Measurements from ENCODE around the gene SH3BP1.

The SH3BP1 gene

GRCh38 chr22:37617431-37617830, 22.0 kb upstream of the SH3BP1 start:
- no peak for DNase-seq

- DNase-seq: no peak
Measured at GRCh38 chr22:37618072-37618656, 21.3 kb upstream of the SH3BP1 start.

- no peak for DNase-seq
Measured at GRCh38 chr22:37618674-37619073, 20.8 kb upstream of the SH3BP1 start.

- DNase-seq: no peak
Measured at GRCh38 chr22:37619991-37620390, 19.5 kb upstream of the SH3BP1 start.

GRCh38 chr22:37621352-37621860, 18.1 kb upstream of the SH3BP1 start:
- no peak for DNase-seq

- no peak for DNase-seq
Measured at GRCh38 chr22:37623075-37624016, 16.1 kb upstream of the SH3BP1 start.

- no peak for DNase-seq
Measured at GRCh38 chr22:37624017-37624365, 15.5 kb upstream of the SH3BP1 start.

GRCh38 chr22:37624876-37625275, 14.6 kb upstream of the SH3BP1 start:
- no peak for DNase-seq

GRCh38 chr22:37625737-37626136, 13.7 kb upstream of the SH3BP1 start:
- no peak for DNase-seq

- DNase-seq: no peak
Measured at GRCh38 chr22:37626144-37626543, 13.3 kb upstream of the SH3BP1 start.

- DNase-seq: no peak
Measured at GRCh38 chr22:37626556-37627075, 12.9 kb upstream of the SH3BP1 start.

GRCh38 chr22:37627121-37627520, 12.3 kb upstream of the SH3BP1 start:
- no peak for DNase-seq

- no peak for DNase-seq
Measured at GRCh38 chr22:37627545-37627944, 11.9 kb upstream of the SH3BP1 start.

GRCh38 chr22:37628830-37629229, 10.6 kb upstream of the SH3BP1 start:
- no peak for DNase-seq

- no peak for DNase-seq
Measured at GRCh38 chr22:37629928-37630327, 9.5 kb upstream of the SH3BP1 start.

GRCh38 chr22:37630839-37631435, 8.5 kb upstream of the SH3BP1 start:
- no peak for DNase-seq

GRCh38 chr22:37631448-37632173, 7.9 kb upstream of the SH3BP1 start:
- no peak for DNase-seq

GRCh38 chr22:37632174-37633088, 7.0 kb upstream of the SH3BP1 start:
- DNase-seq: no peak

GRCh38 chr22:37633089-37633624, 6.3 kb upstream of the SH3BP1 start:
- DNase-seq: no peak

- peak; percentile 49 for DNase-seq
Measured at GRCh38 chr22:37633625-37634416, 5.6 kb upstream of the SH3BP1 start.
